Measurements from ENCODE around the gene FBRSL1. TPM values are rescaled to one million over a fixed set of nuclear protein-coding genes. Genes with fewer than 3 reads are reported as not detected.

FBRSL1 gene
- total and polyA plus RNA-seq, 11 donors: 23.0 to 88.2 (median 40.0) TPM

DNA sequence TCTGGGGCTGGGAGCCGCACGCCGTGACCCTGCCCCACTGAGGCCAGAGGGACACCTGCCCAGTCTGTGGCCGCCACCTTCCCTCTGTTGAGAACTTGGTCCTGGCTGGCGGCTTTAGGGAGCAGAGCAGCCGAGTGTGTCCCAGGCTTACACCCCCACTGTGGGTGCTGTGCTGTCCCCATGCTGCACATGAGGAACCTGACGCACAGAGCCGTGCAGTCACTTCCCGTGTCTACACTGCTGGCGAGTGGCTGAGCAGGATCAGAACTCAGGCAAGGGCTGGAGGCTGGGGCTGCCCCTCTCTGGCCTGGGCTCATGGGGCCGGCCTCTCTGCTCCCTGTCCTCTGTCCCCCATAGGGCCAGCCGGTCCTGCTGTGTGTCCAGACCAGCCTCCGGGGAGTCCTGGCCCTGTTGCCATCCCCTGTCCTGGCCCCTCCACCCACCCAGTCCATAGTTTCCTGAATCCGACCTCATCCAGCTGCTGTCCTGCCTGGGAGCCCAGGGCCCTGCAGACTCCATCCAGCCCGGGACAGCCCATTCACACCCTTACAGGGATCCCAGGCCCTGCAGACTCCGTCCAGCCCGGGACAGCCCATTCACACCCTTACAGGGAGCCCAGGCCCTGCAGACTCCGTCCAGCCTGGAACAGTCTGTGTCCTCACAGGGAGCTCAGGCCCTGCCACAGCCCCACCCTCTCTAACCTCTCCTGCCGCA, 10.3 kb downstream of the FBRSL1 start:
- Histone ChIP-seq H3K27me3 (no peaks in the 10 kb centered on the region), H3K9me3 (no peaks in the 10 kb centered on the region), H3K27ac (peak overlapping the region in 1 of 12 donors; percentile 89), H3K4me3 (no peak overlapping the region), H3K36me3 (no peaks in the 10 kb centered on the region), H3K4me1 (peaks cover 16 to 100% (median 89%) of the 10 kb centered on the region in 12 donors)
- WGBS, 4 donors: 54 to 70% (median 65%) methylated on average over 8 to 19 of the region's 19 CpGs
- intact Hi-C loops (cut with DNase I): no loop called here
- ATAC-seq: peak in 3 of 4 donors; percentile 1 to 8 (median 4)
- no peak for TF ChIP-seq CTCF (IDR thresholded peaks at IDR 0.05)
- TF ChIP-seq POLR2A (IDR thresholded peaks at IDR 0.05): no peak
- no peak for DNase-seq

GRCh38 chr12:132500856-132501180, 10.9 kb downstream of the FBRSL1 start:
- ATAC-seq: peak in 1 of 4 donors; percentile 1
- DNase-seq: no peak
- H3K36me3 ChIP-seq: no peaks in the 10 kb centered on the region
- no peaks in the 10 kb centered on the region for H3K27me3 ChIP-seq
- H3K27ac ChIP-seq: peak overlapping the region in 1 of 12 donors; percentile 89
- H3K9me3 ChIP-seq: no peaks in the 10 kb centered on the region
- H3K4me1 ChIP-seq: peaks cover 16 to 100% (median 89%) of the 10 kb centered on the region in 12 donors
- intact Hi-C loops (cut with DNase I): no loop called here
- TF ChIP-seq POLR2A (IDR thresholded peaks at IDR 0.05) (no peak), CTCF (IDR thresholded peaks at IDR 0.05) (no peak)
- WGBS, 4 donors: 71 to 81% (median 74%) methylated on average over 7 to 9 of the region's 9 CpGs
- no peak overlapping the region for H3K4me3 ChIP-seq

DNA sequence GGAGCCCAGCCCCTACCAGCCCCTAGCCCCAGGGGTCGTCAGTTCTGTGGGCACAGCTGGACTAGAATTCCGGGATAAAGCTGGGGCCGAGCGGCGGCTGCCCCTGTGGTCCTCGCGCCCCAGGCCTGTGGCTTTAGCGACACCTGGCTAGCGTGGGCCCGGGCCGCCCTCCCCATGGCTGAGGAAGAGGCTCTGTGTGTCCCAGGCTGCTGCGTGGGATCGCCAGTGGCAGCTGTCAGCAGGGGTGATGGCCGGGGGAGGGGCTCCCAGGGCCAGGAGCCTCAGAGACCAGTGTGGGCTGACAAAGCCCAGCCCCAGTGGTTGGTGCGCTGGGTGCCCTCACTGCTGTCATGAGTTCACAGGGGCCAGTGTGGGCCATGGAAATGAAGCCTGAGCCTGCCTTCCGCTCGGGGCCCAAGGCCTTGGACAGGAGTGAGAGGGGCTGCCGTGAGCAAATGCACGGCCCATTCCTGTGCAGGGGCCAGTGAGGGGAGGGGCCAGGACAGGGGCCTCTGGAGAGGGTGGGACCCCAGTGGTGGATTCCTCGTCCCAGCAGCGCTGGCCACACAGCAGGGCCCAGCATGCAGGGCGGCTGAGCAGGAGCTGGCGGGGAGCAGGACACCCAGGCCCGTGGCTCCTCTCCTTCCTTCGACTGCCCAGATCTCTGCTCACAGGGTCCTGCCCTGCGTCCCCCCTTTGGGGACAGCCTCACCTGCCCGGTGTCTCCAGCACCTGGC, 11.4 kb downstream of the FBRSL1 start:
- peaks cover 19 to 100% (median 90%) of the 10 kb centered on the region in 12 donors for H3K4me1 ChIP-seq
- DNase-seq (no peak), ATAC-seq (peak in 1 of 4 donors; percentile 10)
- peak overlapping the region in 1 of 12 donors; percentile 89 for H3K27ac ChIP-seq
- TF ChIP-seq CTCF (IDR thresholded peaks at IDR 0.05) (no peak), POLR2A (IDR thresholded peaks at IDR 0.05) (no peak)
- H3K4me3 ChIP-seq: no peak overlapping the region
- no peaks in the 10 kb centered on the region for H3K27me3 ChIP-seq
- 76 to 82% (median 77%) methylated on average over 10 to 27 of the region's 27 CpGs for WGBS, 4 donors
- no peaks in the 10 kb centered on the region for H3K9me3 ChIP-seq
- H3K36me3 ChIP-seq: no peaks in the 10 kb centered on the region
- intact Hi-C loops (cut with DNase I): no loop called here

GRCh38 chr12:132502149-132502881, 12.4 kb downstream of the FBRSL1 start:
- Histone ChIP-seq H3K36me3 (no peaks in the 10 kb centered on the region), H3K27ac (peak overlapping the region in 2 of 12 donors; percentile 24 to 89), H3K4me1 (peaks cover 20 to 100% (median 94%) of the 10 kb centered on the region in 12 donors), H3K9me3 (no peaks in the 10 kb centered on the region), H3K27me3 (no peaks in the 10 kb centered on the region), H3K4me3 (no peak overlapping the region)
- TF ChIP-seq CTCF (IDR thresholded peaks at IDR 0.05) (no peak), POLR2A (IDR thresholded peaks at IDR 0.05) (no peak)
- WGBS, 4 donors: 77 to 80% (median 79%) methylated on average over 20 to 24 of the region's 24 CpGs
- no peak for DNase-seq
- intact Hi-C loops (cut with DNase I): no loop called here
- no peak for ATAC-seq

Measured in heart left ventricle (tissue), 16 donors.